Loucy (cell line): ENCODE results near the gene GRIK2.

Experiments used
- H2AFZ ChIP-seq: fragments of 200-600 bp; sonication (generic); 2 replicates; pipeline ENCODE4 v1.6.0; 2016; ENCODE audit warnings: antibody characterized with exemption, mild to moderate bottlenecking, low read length, moderate library complexity
- H3F3A ChIP-seq: fragments of 200-600 bp; 2 replicates; pipeline ENCODE4 v1.6.0; 2016; ENCODE audit warnings: antibody characterized with exemption, low read depth, mild to moderate bottlenecking
- H3K27me3 ChIP-seq: fragments of 200-600 bp; sonication (generic); 2 replicates; pipeline ENCODE4 v1.6.1; 2014; ENCODE audit warnings: low read length, mild to moderate bottlenecking; ENCODE audit not compliant: insufficient read depth, poor library complexity, severe bottlenecking
- H3K36me3 ChIP-seq: fragments of 200-600 bp; sonication (generic); 2 replicates; pipeline ENCODE4 v1.6.1; 2016; ENCODE audit warnings: low read length; ENCODE audit not compliant: insufficient read depth
- H3K4me1 ChIP-seq: fragments of 200-600 bp; sonication (generic); 2 replicates; pipeline ENCODE4 v1.5.1; 2014; ENCODE audit warnings: low read length, mild to moderate bottlenecking; ENCODE audit not compliant: insufficient read depth, poor library complexity, severe bottlenecking
- H3K4me2 ChIP-seq: fragments of 200-600 bp; sonication (generic); 2 replicates; pipeline ENCODE4 v1.6.0; 2014; ENCODE audit warnings: antibody characterized with exemption, low read length, low read depth, mild to moderate bottlenecking; ENCODE audit not compliant: poor library complexity, severe bottlenecking
- H3K4me3 ChIP-seq: fragments of 200-600 bp; sonication (generic); 2 replicates; pipeline ENCODE4 v1.5.1; 2014; ENCODE audit warnings: low read length, mild to moderate bottlenecking, mixed read lengths; ENCODE audit not compliant: poor library complexity, severe bottlenecking
- H3K79me2 ChIP-seq: fragments of 200-600 bp; sonication (generic); 2 replicates; pipeline ENCODE4 v1.6.1; 2014; ENCODE audit warnings: low read length; ENCODE audit not compliant: insufficient read depth
- H3K9ac ChIP-seq: fragments of 200-600 bp; sonication (generic); 2 replicates; pipeline ENCODE4 v1.6.0; 2014; ENCODE audit warnings: mild to moderate bottlenecking, low read depth, low read length, moderate library complexity; ENCODE audit not compliant: poor library complexity, severe bottlenecking
- H3K9me2 ChIP-seq: fragments of 200-600 bp; sonication (generic); replicated peaks from 2 replicates; pipeline ENCODE4 v1.6.1; 2016; ENCODE audit warnings: low read depth, low read length, mixed read lengths
- H3K9me3 ChIP-seq: fragments of 200-600 bp; sonication (generic); 2 replicates; pipeline ENCODE4 v1.6.1; 2014; ENCODE audit warnings: mild to moderate bottlenecking, antibody characterized with exemption, low read length, low read depth; ENCODE audit not compliant: insufficient read depth
- H4K20me1 ChIP-seq: fragments of 200-600 bp; sonication (generic); 2 replicates; pipeline ENCODE4 v1.6.0; 2014; ENCODE audit warnings: antibody characterized with exemption, low read length, mild to moderate bottlenecking; ENCODE audit not compliant: insufficient read depth, poor library complexity, severe bottlenecking
- CTCF ChIP-seq: fragments of 200-600 bp; sonication (generic); conservative IDR thresholded peaks from 2 replicates; pipeline ENCODE4 v1.5.1; 2014; ENCODE audit warnings: mild to moderate bottlenecking, antibody characterized with exemption, low read length
- EZH2phosphoT487 ChIP-seq: fragments of 200-600 bp; IDR thresholded peaks from 2 replicates; pipeline ENCODE4 v1.6.1; 2018; ENCODE audit warnings: antibody characterized with exemption, mild to moderate bottlenecking, moderate library complexity, borderline replicate concordance

The GRIK2 gene

GRCh38 chr6:101522254-101522653 is 128.7 kb downstream of the GRIK2 start:
- H3K27me3 ChIP-seq = no peaks in the 10 kb centered on the region
- H3K36me3 ChIP-seq = no peaks in the 10 kb centered on the region
- no peaks in the 10 kb centered on the region for H3K79me2 ChIP-seq
- no peak overlapping the region for H2AFZ ChIP-seq
- H3K4me2 ChIP-seq = no peak overlapping the region
- H3F3A ChIP-seq = no peaks in the 10 kb centered on the region
- H4K20me1 ChIP-seq = no peaks in the 10 kb centered on the region
- no peak for TF ChIP-seq EZH2phosphoT487
- no peak overlapping the region for H3K9ac ChIP-seq
- H3K9me2 ChIP-seq = no peaks in the 10 kb centered on the region
- H3K9me3 ChIP-seq = no peaks in the 10 kb centered on the region
- H3K4me1 ChIP-seq = no peaks in the 10 kb centered on the region
- H3K4me3 ChIP-seq = no peak overlapping the region

GRCh38 chr6:101527467-101527866 is 134.0 kb downstream of the GRIK2 start:
- H4K20me1 ChIP-seq = no peaks in the 10 kb centered on the region
- no peak overlapping the region for H3K4me3 ChIP-seq
- H3K27me3 ChIP-seq = no peaks in the 10 kb centered on the region
- H3K4me1 ChIP-seq = no peaks in the 10 kb centered on the region
- H3K9me3 ChIP-seq = no peaks in the 10 kb centered on the region
- H3F3A ChIP-seq = no peaks in the 10 kb centered on the region
- H3K79me2 ChIP-seq = no peaks in the 10 kb centered on the region
- no peak for TF ChIP-seq EZH2phosphoT487
- TF ChIP-seq CTCF = no peak
- H3K9me2 ChIP-seq = no peaks in the 10 kb centered on the region
- H2AFZ ChIP-seq = no peak overlapping the region
- H3K9ac ChIP-seq = no peak overlapping the region
- no peak overlapping the region for H3K4me2 ChIP-seq
- H3K36me3 ChIP-seq = no peaks in the 10 kb centered on the region

GRCh38 chr6:101528801-101529200 is 135.3 kb downstream of the GRIK2 start:
- Histone ChIP-seq H3K79me2 (no peaks in the 10 kb centered on the region), H3K4me1 (no peaks in the 10 kb centered on the region)

More at GRCh38 chr6:101528801-101529200, 135.3 kb downstream of the GRIK2 start:
- no peak overlapping the region for H3K4me3 ChIP-seq
- H4K20me1 ChIP-seq = no peaks in the 10 kb centered on the region
- no peak overlapping the region for H3K9ac ChIP-seq
- no peaks in the 10 kb centered on the region for H3K27me3 ChIP-seq
- no peaks in the 10 kb centered on the region for H3K9me3 ChIP-seq
- H3K36me3 ChIP-seq = no peaks in the 10 kb centered on the region
- H2AFZ ChIP-seq = no peak overlapping the region
- no peak overlapping the region for H3K4me2 ChIP-seq
- H3F3A ChIP-seq = no peaks in the 10 kb centered on the region
- no peaks in the 10 kb centered on the region for H3K9me2 ChIP-seq
- no peak for TF ChIP-seq CTCF
- TF ChIP-seq EZH2phosphoT487 = no peak
